Esophagus squamous epithelium (tissue), 5 donors: ENCODE results near the gene CTXN1. TPM values are rescaled to one million over a fixed set of nuclear protein-coding genes. Genes with fewer than 3 reads are reported as not detected.

ENCODE experiments used
- DNase-seq: peaks from one replicate; lab custom pipeline; 2025; lab: John Stamatoyannopoulos, UW
- H3K27ac ChIP-seq, 4 donors: fragments of 200-600 bp; sonication (generic); one replicate each; pipeline ENCODE4 v1.5.1; 2016 to 2019; ENCODE audit warnings: mild to moderate bottlenecking in 1 of 4
- H3K27me3 ChIP-seq, 4 donors: fragments of 200-600 bp; sonication (generic); 1 replicate in 3 of 4; 2 replicates in 1 of 4; pipeline versions ENCODE4 v1.5.1 to v1.6.0; 2017 to 2021; ENCODE audit warnings: antibody characterized with exemption in 1 of 4
- H3K36me3 ChIP-seq, 3 donors: fragments of 200-600 bp; sonication (generic); one replicate each; pipeline ENCODE4 v1.5.1; 2016 to 2019
- H3K4me1 ChIP-seq, 3 donors: fragments of 200-600 bp; sonication (generic); one replicate each; pipeline ENCODE4 v1.5.1; 2017 to 2019
- H3K4me3 ChIP-seq, 4 donors: fragments of 200-600 bp; sonication (generic); 1 replicate in 3 of 4; 2 replicates in 1 of 4; pipeline ENCODE4 v1.5.1; 2016 to 2019; ENCODE audit warnings: mild to moderate bottlenecking in 2 of 4, moderate library complexity in 1 of 4
- H3K9me3 ChIP-seq, 3 donors: fragments of 200-600 bp; sonication (generic); one replicate each; pipeline ENCODE4 v1.5.1; 2016 to 2019
- CTCF ChIP-seq, 6 experiments: fragments of 450-650 bp in 4 of 6; fragments of 200-600 bp in 2 of 6; sonication (generic) in 2 of 6; IDR thresholded peaks; one replicate each; pipeline ENCODE4 v1.5.1; 2016 to 2019; ENCODE audit warnings: antibody characterized with exemption in 6 of 6, mild to moderate bottlenecking in 4 of 6, moderate library complexity in 4 of 6
- POLR2A ChIP-seq, 4 donors: fragments of 450-650 bp; IDR thresholded peaks; one replicate each; pipeline ENCODE4 v1.6.1; 2017; ENCODE audit warnings: antibody characterized with exemption in 4 of 4, mild to moderate bottlenecking in 4 of 4, moderate library complexity in 3 of 4
- WGBS, 2 donors: methylation state at CpG; one replicate each; pipeline ENCODE4 v1.1.5; 2018; 5-methylcytosine and 5-hydroxymethylcytosine counted together
- intact Hi-C: fragments of 100-400 bp; cut with DNase I; formaldehyde crosslinking; loops from one replicate; pipeline ENCODE4 v1.15.0; 2022
- total RNA-seq, 4 donors: library from RNA; depleted of rRNA; stranded (reverse); fragments of >200 nt; gene quantifications; one replicate each; pipeline ENCODE4 v1.1.0, GENCODE V29; 2016
- donor health status: DM: yes; HTN: yes; CAD: no.

The CTXN1 gene
- total RNA-seq, 4 donors from 2014 or later: 0.35 to 2.7 (median 0.75) TPM; not detected in 1

GRCh38 chr19:7924241-7924640 is 1.7 kb downstream of the CTXN1 start:
- Histone ChIP-seq H3K4me3 (peak overlapping the region in 2 of 4 donors; percentile 6 to 71), H3K4me1 (peaks cover 46 to 92% (median 58%) of the 10 kb centered on the region in 3 donors), H3K36me3 (peaks cover 0 to 25% (median 11%) of the 10 kb centered on the region in 3 donors), H3K9me3 (no peaks in the 10 kb centered on the region), H3K27me3 (peaks cover 0 to 20% (median 0%) of the 10 kb centered on the region in 4 donors), H3K27ac (peak overlapping the region in 3 of 4 donors; percentile 61 to 91 (median 82))
- intact Hi-C loops: no loop called here
- DNase-seq: no peak
- TF ChIP-seq POLR2A (IDR thresholded peaks at IDR 0.05) (no peak), CTCF (IDR thresholded peaks at IDR 0.05) (no peak)
- 45 to 75% methylated on average over 5 to 7 of the region's 12 CpGs for WGBS, 2 donors

- TF ChIP-seq POLR2A (IDR thresholded peaks at IDR 0.05): no peak
- TF ChIP-seq CTCF (IDR thresholded peaks at IDR 0.05): no peak
- peak overlapping the region in 2 of 4 donors; percentile 6 to 71 for H3K4me3 ChIP-seq
- peak overlapping the region in 3 of 4 donors; percentile 28 to 91 (median 82) for H3K27ac ChIP-seq
- peaks cover 0 to 27% (median under 1%) of the 10 kb centered on the region in 4 donors for H3K27me3 ChIP-seq
- no peak for DNase-seq
- H3K9me3 ChIP-seq: no peaks in the 10 kb centered on the region
- intact Hi-C loops: no loop called here
- WGBS, 2 donors: 85 to 90% methylated on average over 10 to 20 of the region's 31 CpGs
- peaks cover 0 to 25% (median 11%) of the 10 kb centered on the region in 3 donors for H3K36me3 ChIP-seq
- H3K4me1 ChIP-seq: peaks cover 50 to 93% (median 52%) of the 10 kb centered on the region in 3 donors
Observed at GRCh38 chr19:7923295-7924191, 2.4 kb downstream of the CTXN1 start.

- H3K36me3 ChIP-seq: peaks cover 0 to 25% (median 11%) of the 10 kb centered on the region in 3 donors
- WGBS, 2 donors: 78% methylated on average over 4 of the region's 8 CpGs; no CpG with 5 or more reads in 1 of the 2 donors
- H3K27ac ChIP-seq: peak overlapping the region in 3 of 4 donors; percentile 28 to 91 (median 82)
- TF ChIP-seq POLR2A (IDR thresholded peaks at IDR 0.05): no peak
- no peak for TF ChIP-seq CTCF (IDR thresholded peaks at IDR 0.05)
- intact Hi-C loops: no loop called here
- H3K9me3 ChIP-seq: no peaks in the 10 kb centered on the region
- DNase-seq: no peak
- no peak overlapping the region for H3K4me3 ChIP-seq
- peaks cover 0 to 35% (median 4%) of the 10 kb centered on the region in 4 donors for H3K27me3 ChIP-seq
- peaks cover 46 to 93% (median 49%) of the 10 kb centered on the region in 3 donors for H3K4me1 ChIP-seq
Observed at GRCh38 chr19:7922836-7923195, 3.1 kb downstream of the CTXN1 start.

- H3K4me3 ChIP-seq: peak overlapping the region in 1 of 4 donors; percentile 96
Observed at GRCh38 chr19:7921967-7922835, 3.7 kb downstream of the CTXN1 start.

GRCh38 chr19:7921302-7921966 is 4.5 kb downstream of the CTXN1 start:
- Histone ChIP-seq H3K4me1 (peaks cover 45 to 93% (median 51%) of the 10 kb centered on the region in 3 donors), H3K9me3 (no peaks in the 10 kb centered on the region), H3K27ac (peak overlapping the region; percentile 82 to 97 (median 94)), H3K36me3 (peaks cover 0 to 18% (median 11%) of the 10 kb centered on the region in 3 donors), H3K27me3 (peaks cover 0 to 49% (median 12%) of the 10 kb centered on the region in 4 donors), H3K4me3 (peak overlapping the region; percentile 26 to 96 (median 70))
- DNase-seq: no peak
- 49 to 85% methylated on average over 5 to 6 of the region's 17 CpGs for WGBS, 2 donors
- TF ChIP-seq CTCF (IDR thresholded peaks at IDR 0.05) (no peak), POLR2A (IDR thresholded peaks at IDR 0.05) (no peak)
- intact Hi-C loops: no loop called here

More at GRCh38 chr19:7921967-7922835, 3.7 kb downstream of the CTXN1 start:
- no peak for DNase-seq
- WGBS, 2 donors: 87 to 100% methylated on average over 4 to 6 of the region's 31 CpGs
- peaks cover 45 to 93% (median 49%) of the 10 kb centered on the region in 3 donors for H3K4me1 ChIP-seq
- peak overlapping the region in 3 of 4 donors; percentile 91 to 97 (median 96) for H3K27ac ChIP-seq
- peaks cover 0 to 41% (median 8%) of the 10 kb centered on the region in 4 donors for H3K27me3 ChIP-seq
- H3K36me3 ChIP-seq: peaks cover 0 to 23% (median 11%) of the 10 kb centered on the region in 3 donors
- intact Hi-C loops: no loop called here
- no peak for TF ChIP-seq POLR2A (IDR thresholded peaks at IDR 0.05)
- H3K9me3 ChIP-seq: no peaks in the 10 kb centered on the region
